H1 (cell line): ENCODE measurements around the gene SNRPD3. TPM values are rescaled to one million over a fixed set of nuclear protein-coding genes. Genes with fewer than 3 reads are reported as not detected.
A peak's percentile ranks its signal among the peaks of the same experiment; 100 is the strongest.
"Not testable (repeated sequence)": the region's sequence is repeated elsewhere in the genome, so short reads cannot be mapped to it uniquely, and the experiment has no call there.

Experiments used
- CTCF ChIA-PET: fragments of 300-600 bp; sonication (Branson Sonifier 250); formaldehyde crosslinking; loops from one replicate; lab custom pipeline; 2021; ENCODE audit not compliant: partially characterized antibody; lab: Charles Lee
- POLR2A ChIA-PET: fragments of 300-600 bp; sonication (Branson Sonifier 250); formaldehyde crosslinking; loops from one replicate; lab custom pipeline; 2021; ENCODE audit warnings: inconsistent platforms; ENCODE audit not compliant: partially characterized antibody; lab: Charles Lee
- DNase-seq, 2 experiments: peaks; one replicate each; pipeline versions ENCODE4 v3.0.0 to v3.0.0-alpha.2; 2010 to 2022; ENCODE audit warnings: low spot score in 2 of 2, low read depth in 1 of 2, mixed read lengths in 1 of 2
- FAIRE-seq: peaks from 2 replicates; lab custom pipeline; 2011; peaks lifted over from hg19 to GRCh38; lab: Jason Lieb, UNC
- H2AFZ ChIP-seq: 2 replicates; pipeline ENCODE4 v1.8.1; 2012; ENCODE audit warnings: low read length, inconsistent platforms
- H2AK5ac ChIP-seq: 2 replicates; pipeline ENCODE4 v1.6.1; 2013; ENCODE audit warnings: low read depth, low read length
- H2BK120ac ChIP-seq: replicated peaks from 2 replicates; pipeline ENCODE3; 2013; ENCODE audit warnings: low read depth, low read length, inconsistent platforms
- H2BK12ac ChIP-seq: 2 replicates; pipeline ENCODE4 v1.6.1; 2013; ENCODE audit warnings: low read depth, low read length
- H2BK15ac ChIP-seq: 2 replicates; pipeline ENCODE4 v1.6.1; 2013; ENCODE audit warnings: low read length
- H2BK20ac ChIP-seq: 2 replicates; pipeline ENCODE4 v1.6.1; 2013; ENCODE audit warnings: low read length
- H2BK5ac ChIP-seq: 2 replicates; pipeline ENCODE4 v1.6.1; 2013; ENCODE audit warnings: low read depth, low read length
- H3K14ac ChIP-seq: 2 replicates; pipeline ENCODE4 v1.6.1; 2013; ENCODE audit warnings: inconsistent platforms; ENCODE audit not compliant: insufficient read length
- H3K18ac ChIP-seq: 2 replicates; pipeline ENCODE4 v1.6.1; 2013; ENCODE audit warnings: low read length; ENCODE audit errors: extremely low read depth
- H3K23ac ChIP-seq: 2 replicates; pipeline ENCODE4 v1.6.1; 2013; ENCODE audit warnings: inconsistent platforms; ENCODE audit not compliant: insufficient read length
- H3K23me2 ChIP-seq: 2 replicates; pipeline ENCODE4 v1.6.1; 2013; ENCODE audit warnings: low read depth, low read length
- H3K27ac ChIP-seq: 2 replicates; pipeline ENCODE4 v1.6.1; 2011; ENCODE audit warnings: low read depth, low read length, inconsistent platforms
- H3K27me3 ChIP-seq, 4 experiments: replicated peaks in 1 of 4; 1 replicate in 1 of 4; 2 replicates in 3 of 4; pipeline versions ENCODE4 v1.6.1 to v1.8.1; 2011 to 2013; ENCODE audit warnings: low read length in 3 of 4, mild to moderate bottlenecking in 3 of 4, inconsistent platforms in 2 of 4, mixed read lengths in 2 of 4, moderate library complexity in 1 of 4; ENCODE audit not compliant: control insufficient read depth in 3 of 4, insufficient read depth in 3 of 4; ENCODE audit errors: extremely low read depth in 1 of 4
- H3K36me3 ChIP-seq, 4 experiments: 2 replicates each; pipeline versions ENCODE4 v1.6.1 to v1.8.1; 2011 to 2013; ENCODE audit warnings: mild to moderate bottlenecking in 4 of 4, low read length in 3 of 4, moderate library complexity in 2 of 4, control low read depth in 1 of 4, inconsistent platforms in 1 of 4; ENCODE audit not compliant: insufficient read depth in 4 of 4, control insufficient read depth in 2 of 4
- H3K4ac ChIP-seq: replicated peaks from 2 replicates; pipeline ENCODE3; 2013; ENCODE audit warnings: low read length, low read depth, mixed read lengths, inconsistent platforms; ENCODE audit not compliant: insufficient read length
- H3K4me1 ChIP-seq, 4 experiments: replicated peaks in 1 of 4; 1 replicate in 1 of 4; 2 replicates in 3 of 4; pipeline versions ENCODE4 v1.6.1 to v1.8.1; 2011 to 2013; ENCODE audit warnings: low read length in 3 of 4, inconsistent platforms in 2 of 4, mixed read lengths in 1 of 4; ENCODE audit not compliant: insufficient read depth in 4 of 4, control insufficient read depth in 3 of 4
- H3K4me2 ChIP-seq, 2 experiments: 2 replicates each; pipeline versions ENCODE4 v1.6.1 to v1.8.1; 2011 to 2013; ENCODE audit warnings: low read depth in 2 of 2, low read length in 2 of 2, control low read depth in 1 of 2, inconsistent platforms in 1 of 2, mild to moderate bottlenecking in 1 of 2; ENCODE audit not compliant: insufficient read depth in 1 of 2
- H3K4me3 ChIP-seq, 4 experiments: fragments of 200-600, 300-600 bp in 1 of 4; sonication (generic), shearing (Covaris generic), sonication (Bioruptor Twin) in 1 of 4; 2 replicates each; pipeline versions ENCODE4 v1.5.1 to v1.8.1; 2011 to 2016; ENCODE audit warnings: low read length in 4 of 4, low read depth in 3 of 4, control low read depth in 2 of 4, inconsistent platforms in 2 of 4, mild to moderate bottlenecking in 2 of 4, mixed read lengths in 1 of 4, moderate library complexity in 1 of 4; ENCODE audit not compliant: insufficient read depth in 2 of 4; ENCODE audit errors: extremely low read depth in 1 of 4
- H3K56ac ChIP-seq: replicated peaks from 2 replicates; pipeline ENCODE3; 2013; ENCODE audit warnings: low read depth, mild to moderate bottlenecking, mixed read lengths, low read length, inconsistent platforms; ENCODE audit not compliant: insufficient read length
- H3K79me1 ChIP-seq: 2 replicates; pipeline ENCODE4 v1.6.1; 2013; ENCODE audit warnings: low read depth, low read length, control low read depth
- H3K79me2 ChIP-seq, 2 experiments: 2 replicates each; pipeline versions ENCODE4 v1.6.1 to v1.8.1; 2012 to 2013; ENCODE audit warnings: low read length in 2 of 2, mild to moderate bottlenecking in 2 of 2, inconsistent platforms in 1 of 2; ENCODE audit not compliant: insufficient read depth in 2 of 2, control insufficient read depth in 1 of 2
- H3K9ac ChIP-seq, 4 experiments: replicated peaks in 1 of 4; 1 replicate in 1 of 4; 2 replicates in 3 of 4; pipeline versions ENCODE4 v1.6.1 to v1.8.1; 2011 to 2013; ENCODE audit warnings: low read depth in 3 of 4, low read length in 3 of 4, control low read depth in 2 of 4, mild to moderate bottlenecking in 2 of 4, moderate library complexity in 2 of 4, inconsistent platforms in 1 of 4; ENCODE audit errors: extremely low read depth in 1 of 4
- H3K9me3 ChIP-seq, 2 experiments: 2 replicates each; pipeline versions ENCODE4 v1.6.1 to v1.8.1; 2012 to 2013; ENCODE audit warnings: mild to moderate bottlenecking in 2 of 2, moderate library complexity in 2 of 2, control low read depth in 1 of 2, inconsistent platforms in 1 of 2, low read depth in 1 of 2, low read length in 1 of 2, mixed read lengths in 1 of 2; ENCODE audit not compliant: insufficient read depth in 2 of 2
- H4K20me1 ChIP-seq, 2 experiments: replicated peaks in 1 of 2; 2 replicates each; pipeline versions ENCODE3 to v1.8.1; 2011 to 2013; ENCODE audit warnings: inconsistent platforms in 2 of 2, low read length in 2 of 2, mild to moderate bottlenecking in 1 of 2; ENCODE audit not compliant: insufficient read depth in 2 of 2, control insufficient read depth in 1 of 2
- H4K5ac ChIP-seq: 2 replicates; pipeline ENCODE4 v1.6.1; 2013; ENCODE audit warnings: low read length, low read depth, mixed read lengths, inconsistent platforms; ENCODE audit not compliant: insufficient read length
- H4K8ac ChIP-seq: 2 replicates; pipeline ENCODE4 v1.8.0; 2013; ENCODE audit warnings: mild to moderate bottlenecking, moderate library complexity, low read length, inconsistent platforms; ENCODE audit not compliant: insufficient read depth; ENCODE audit errors: extremely low read depth
- H4K91ac ChIP-seq: replicated peaks from 2 replicates; pipeline ENCODE3; 2013; ENCODE audit warnings: low read length, mixed read lengths, inconsistent platforms; ENCODE audit not compliant: insufficient read length
- WGBS, 2 experiments: shearing (Covaris generic) in 1 of 2; methylation state at CpG; one replicate each; pipeline versions ENCODE4 v1.1.6 to v1.1.7; 2013 to 2015; ENCODE audit warnings: low lambda C conversion rate in 2 of 2, mixed read lengths in 2 of 2, inconsistent platforms in 1 of 2, low coverage in 1 of 2, missing lambda C conversion rate in 1 of 2; ENCODE audit not compliant: insufficient replicate concordance in 2 of 2, insufficient coverage in 1 of 2, insufficient read length in 1 of 2; ENCODE audit errors: extremely low coverage in 1 of 2, missing lambda C conversion rate in 1 of 2; 5-methylcytosine and 5-hydroxymethylcytosine counted together
- polyA plus RNA-seq, 7 experiments: library from polyadenylated mRNA; depleted of rRNA in 3 of 7; stranded (reverse) in 5 of 7; unstranded in 2 of 7; fragments of >200 nt in 5 of 7; fragments of 200-250 nt in 2 of 7; gene quantifications; 1 replicate in 5 of 7; 2 replicates in 1 of 7; 4 replicates in 1 of 7; pipeline versions ENCODE4 v1.2.1 to v1.2.3, GENCODE V29; 2011 to 2013; ENCODE audit warnings: missing spikeins in 2 of 7, mixed read lengths in 2 of 7
- total RNA-seq: library from RNA; stranded (reverse); fragmentation: NEBNext Ultra II Directional; extraction: Animal tissue kit (Norgen Biotek cat#: 25700); gene quantifications from 2 replicates; pipeline ENCODE4 v1.2.1, GENCODE V29; 2021

The SNRPD3 gene
- total and polyA plus RNA-seq, 2 of the 8 experiments (the other 6 are each of a cell fraction or from before 2014, with no cell fraction given): 200 to 455 TPM

DNA sequence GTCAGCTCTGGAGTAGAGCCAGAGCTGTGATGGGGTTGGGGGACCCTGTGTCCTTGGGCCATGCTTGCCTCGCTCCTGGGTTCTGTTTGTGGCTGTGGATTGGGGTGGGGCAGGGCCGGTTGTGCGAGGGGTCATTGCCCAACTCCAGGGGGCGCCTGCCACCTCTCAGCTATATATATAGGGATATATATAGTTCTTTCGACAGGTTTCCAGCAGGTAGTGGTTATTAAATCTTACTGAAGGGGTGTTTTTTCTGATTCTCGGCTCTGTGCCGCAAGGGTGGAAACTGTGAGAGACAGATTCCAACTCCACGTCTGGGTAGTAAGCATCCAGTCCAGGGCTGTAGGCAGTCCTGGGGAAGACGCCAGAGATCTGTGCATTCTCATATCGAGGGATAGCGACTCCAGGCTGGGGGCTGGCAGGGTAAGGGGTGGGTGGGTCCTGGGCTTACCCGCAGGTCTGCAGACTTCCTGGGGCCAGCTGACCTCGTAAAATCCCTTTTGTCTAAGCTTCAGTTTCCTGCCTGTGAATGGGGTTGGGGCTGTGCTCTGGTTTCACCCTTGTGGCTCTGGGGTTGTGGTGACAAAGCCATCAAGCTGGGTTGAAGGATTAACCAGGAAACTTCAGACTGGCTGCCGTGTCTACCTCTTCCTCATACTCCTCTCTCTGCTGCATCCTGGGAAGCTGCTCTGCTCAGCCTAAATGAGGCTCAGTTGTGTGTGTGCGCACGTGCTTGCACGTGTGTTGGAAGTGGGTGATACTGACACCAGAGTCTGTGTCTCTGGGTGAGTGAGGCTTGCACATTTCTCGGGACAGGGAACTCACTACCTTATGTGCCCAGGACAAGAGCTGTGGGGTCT lies 48.2 kb downstream of the SNRPD3 start:
- H2BK12ac ChIP-seq, H3K23me2 ChIP-seq, FAIRE-seq, H3K14ac ChIP-seq, H3K36me3 ChIP-seq, H3K27me3 ChIP-seq, H2BK5ac ChIP-seq, H2AFZ ChIP-seq, H2BK15ac ChIP-seq, H2BK20ac ChIP-seq, H3K79me1 ChIP-seq, H3K23ac ChIP-seq, H3K4ac ChIP-seq, H4K20me1 ChIP-seq, H3K9ac ChIP-seq, H4K91ac ChIP-seq, H2AK5ac ChIP-seq, H3K18ac ChIP-seq, H4K8ac ChIP-seq, H3K27ac ChIP-seq, POLR2A ChIA-PET, H3K79me2 ChIP-seq, H2BK120ac ChIP-seq, H3K9me3 ChIP-seq, H3K56ac ChIP-seq: not testable (repeated sequence)
- DNase-seq: peak in 1 of 2 experiments; percentile 70
- H3K4me1 ChIP-seq: peaks cover 4 to 16% (median 11%) of the 10 kb centered on the region in 4 experiments
- H4K5ac ChIP-seq: peak overlapping the region; percentile 36
- H3K4me3 ChIP-seq: 0 out of 8 replicates have a peak overlapping the region, but pooled peaks of 1 of the 4 experiments have one; percentile 37
- peak overlapping the region; percentile 46 to 52 for H3K4me2 ChIP-seq
- WGBS, 2 experiments: 50% methylated on average over 13 of the region's 18 CpGs; no CpG with 5 or more reads in 1 of the 2 experiments
- CTCF ChIA-PET: interaction anchor here (0.6 to 1.6 kb wide), 4 partner anchors 13 to 168 kb away, joined by 3 to 5 read pairs (median 3); no protein-coding TSS in a partner anchor
